Ovary (tissue), 9 donors: ENCODE measurements around the gene SNRPF. TPM values are rescaled to one million over a fixed set of nuclear protein-coding genes. Genes with fewer than 3 reads are reported as not detected.

ENCODE experiments used
- DNase-seq, 5 donors: peaks; one replicate each; pipeline ENCODE4 v3.0.0-alpha.2; 2019 to 2020
- H3K27ac ChIP-seq, 2 donors: fragments of 200-600 bp; one replicate each; pipeline versions ENCODE4 v1.5.1 to v1.8.0; 2019 to 2022
- H3K27me3 ChIP-seq: fragments of 200-600 bp; one replicate; pipeline ENCODE4 v1.8.0; 2022
- H3K36me3 ChIP-seq: fragments of 200-600 bp; sonication (generic); one replicate; pipeline ENCODE4 v1.5.1; 2019
- H3K4me1 ChIP-seq: one replicate; pipeline ENCODE4 v1.8.1; 2013; ENCODE audit warnings: mild to moderate bottlenecking, moderate library complexity; ENCODE audit not compliant: insufficient read depth
- H3K4me3 ChIP-seq: fragments of 200-600 bp; sonication (generic); one replicate; pipeline ENCODE4 v1.5.1; 2017
- H3K9me3 ChIP-seq, 2 donors: fragments of 200-600 bp in 1 of 2; sonication (generic) in 1 of 2; one replicate each; pipeline versions ENCODE4 v1.5.1 to v1.8.1; 2013 to 2019; ENCODE audit warnings: mild to moderate bottlenecking in 1 of 2, moderate library complexity in 1 of 2
- CTCF ChIP-seq, 3 donors: fragments of 450-650 bp in 2 of 3; fragments of 200-600 bp in 1 of 3; IDR thresholded peaks; one replicate each; pipeline versions ENCODE4 v1.5.1 to v1.8.0; 2016 to 2022; ENCODE audit warnings: antibody characterized with exemption in 3 of 3, mild to moderate bottlenecking in 1 of 3
- EP300 ChIP-seq: sonication (generic); formaldehyde crosslinking; IDR thresholded peaks from one replicate; pipeline ENCODE4 v1.6.1; 2017; ENCODE audit warnings: antibody characterized with exemption
- POLR2A ChIP-seq: fragments of 450-650 bp; IDR thresholded peaks from one replicate; pipeline ENCODE4 v1.6.1; 2017; ENCODE audit warnings: antibody characterized with exemption, mild to moderate bottlenecking, moderate library complexity
- WGBS, 3 donors: extraction: QIAGEN DNeasy Blood & Tissue Kit in 1 of 3; methylation state at CpG; one replicate each; pipeline versions ENCODE4 v1.1.5 to v1.1.7; 2013 to 2017; 5-methylcytosine and 5-hydroxymethylcytosine counted together
- intact Hi-C, 4 donors: fragments of 100-400 bp; cut with DNase I; formaldehyde crosslinking; loops; one replicate each; pipeline versions ENCODE4 v1.11.0 to v1.15.1; 2022 to 2023
- polyA plus RNA-seq, 2 donors: library from polyadenylated mRNA; stranded (reverse); fragments of 200-250 nt in 1 of 2; fragments of 350-450 nt in 1 of 2; fragmentation: Illumina TruSeq in 1 of 2; extraction: RNeasy Lipid Tissue Mini Kit (QIAGEN cat#74804) in 1 of 2; gene quantifications; one replicate each; pipeline ENCODE4 v1.2.3, GENCODE V29; 2013 to 2014
- total RNA-seq, 7 donors: library from RNA; depleted of rRNA in 2 of 7; stranded (reverse); fragments of >200 nt in 2 of 7; fragmentation: NEBNext Ultra II Directional in 3 of 7; extraction: Animal tissue kit (Norgen Biotek cat#: 25700) in 3 of 7; gene quantifications; one replicate each; pipeline versions ENCODE4 v1.1.0 to v1.2.4, GENCODE V29; 2016 to 2023
- donor health status: DM: no; HTN: no; CAD: no; lungs with moderate emphysema.
- donor health status: DM: no; HTN: no; CAD: no.
- donor health status: Bipolar disorder and iron deficiency.
- donor health status: DM: yes; HTN: yes; CAD: no.
- donor health status: DM: no; HTN: no; CAD: no.
- donor health status: DM: yes; HTN: yes; CAD: no.

SNRPF gene
- total and polyA plus RNA-seq, 9 donors, result 8.5 to 28.4 (median 17.9) TPM

DNA sequence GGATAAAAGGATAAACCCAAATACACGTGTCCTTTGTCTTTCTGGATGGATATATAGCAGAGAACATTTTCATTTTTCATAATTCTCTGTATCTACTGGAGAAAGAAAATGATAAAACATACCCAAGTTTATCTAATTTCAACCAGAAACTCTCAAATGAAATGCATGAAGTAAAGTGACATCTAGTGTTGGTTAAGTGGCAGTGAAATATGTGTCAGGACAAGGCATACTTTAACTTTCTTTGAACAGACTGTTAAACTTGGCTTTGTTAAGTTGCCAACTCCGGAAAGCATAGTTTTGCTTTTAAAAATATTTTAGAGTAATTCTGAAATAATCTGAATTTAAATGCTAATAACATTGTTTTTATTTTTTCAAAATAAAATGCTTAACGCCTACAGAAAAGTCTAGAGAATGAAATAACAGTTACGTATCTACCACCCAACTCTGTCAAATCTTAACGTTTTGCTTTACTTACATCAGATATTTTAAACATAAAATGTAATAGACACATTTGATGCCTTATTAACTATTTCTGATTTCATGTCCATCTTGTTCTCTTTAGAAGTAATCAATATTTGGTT is 43.0 kb upstream of the SNRPF start:
- no peaks in the 10 kb centered on the region for H3K36me3 ChIP-seq
- DNase-seq, result no peak
- no peak overlapping the region for H3K27ac ChIP-seq
- TF ChIP-seq POLR2A (no peak), CTCF (IDR thresholded peaks at IDR 0.05) (peak; percentile 54 to 88 (median 70))
- intact Hi-C loops, result loop anchor here in 3 of 4 donors (2.0 to 10.0 kb wide), 3 partner anchors 191 to 233 kb away; no protein-coding TSS in a partner anchor
- no peak overlapping the region for H3K4me3 ChIP-seq
- no peaks in the 10 kb centered on the region for H3K9me3 ChIP-seq
- no peaks in the 10 kb centered on the region for H3K4me1 ChIP-seq
- no peaks in the 10 kb centered on the region for H3K27me3 ChIP-seq
- WGBS, 3 donors, result 14 to 31% (median 20%) methylated on average over 5 of the region's 5 CpGs

DNA sequence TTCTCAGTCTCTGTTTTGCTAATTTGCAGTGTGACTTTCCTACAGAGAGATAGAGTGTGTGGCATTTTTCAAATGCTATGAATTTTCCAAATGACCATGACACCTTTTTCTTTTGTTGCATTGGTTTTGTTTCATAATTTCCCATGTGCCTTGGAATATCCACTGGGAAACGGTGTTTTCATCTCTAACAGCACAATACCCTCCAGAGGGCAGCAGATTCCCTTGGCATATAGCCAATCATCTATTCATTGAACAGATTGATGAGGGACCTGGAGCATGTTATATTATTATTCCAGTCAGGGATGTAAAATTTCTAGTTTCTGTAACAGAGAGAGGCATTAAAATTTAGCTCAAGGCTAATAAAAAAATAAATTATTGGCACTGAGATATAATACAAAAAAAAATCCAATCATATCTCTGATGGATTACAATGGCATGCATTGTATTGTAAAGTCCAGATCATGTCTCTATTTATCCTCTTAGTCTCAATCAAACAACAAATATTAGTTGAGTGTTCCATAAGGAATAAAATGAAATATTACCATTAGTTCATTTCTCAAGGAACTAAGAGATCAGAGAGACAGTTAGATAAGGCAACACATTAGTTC is 38.6 kb upstream of the SNRPF start:
- H3K4me3 ChIP-seq, result no peak overlapping the region
- DNase-seq, result peak in 2 of 5 donors; percentile 35 to 43
- intact Hi-C loops, result no loop called here
- H3K36me3 ChIP-seq, result no peaks in the 10 kb centered on the region
- no peaks in the 10 kb centered on the region for H3K4me1 ChIP-seq
- no peaks in the 10 kb centered on the region for H3K9me3 ChIP-seq
- TF ChIP-seq EP300 (no peak), CTCF (IDR thresholded peaks at IDR 0.05) (peak in 1 of 3 donors; percentile 48), POLR2A (no peak)
- 0 to 2% (median 2%) methylated on average over 1 of the region's 1 CpG for WGBS, 3 donors
- no peaks in the 10 kb centered on the region for H3K27me3 ChIP-seq
- no peak overlapping the region for H3K27ac ChIP-seq

GRCh38 chr12:95829395-95829794 is 29.4 kb upstream of the SNRPF start:
- no peak for TF ChIP-seq POLR2A
- TF ChIP-seq EP300, result no peak
- no peak for TF ChIP-seq CTCF (IDR thresholded peaks at IDR 0.05)
- Histone ChIP-seq H3K27me3 (no peaks in the 10 kb centered on the region), H3K27ac (no peak overlapping the region), H3K36me3 (no peaks in the 10 kb centered on the region), H3K4me3 (no peak overlapping the region), H3K9me3 (no peaks in the 10 kb centered on the region), H3K4me1 (no peaks in the 10 kb centered on the region)
- intact Hi-C loops, result no loop called here
- DNase-seq, result no peak

- no peaks in the 10 kb centered on the region for H3K27me3 ChIP-seq
- H3K4me1 ChIP-seq, result no peaks in the 10 kb centered on the region
- H3K9me3 ChIP-seq, result no peaks in the 10 kb centered on the region
- H3K36me3 ChIP-seq, result no peaks in the 10 kb centered on the region
- intact Hi-C loops, result no loop called here
- WGBS, 3 donors, result 90 to 91% (median 91%) methylated on average over 2 of the region's 2 CpGs
- no peak for DNase-seq
- H3K4me3 ChIP-seq, result no peak overlapping the region
- TF ChIP-seq EP300, result no peak
- TF ChIP-seq CTCF (IDR thresholded peaks at IDR 0.05), result no peak
- TF ChIP-seq POLR2A, result no peak
- H3K27ac ChIP-seq, result no peak overlapping the region
Measured at GRCh38 chr12:95830335-95831089, 28.2 kb upstream of the SNRPF start.
